Measurements from ENCODE around the gene DLX1.
"Not testable (repeated sequence)": the region's sequence is repeated elsewhere in the genome, so short reads cannot be mapped to it uniquely, and the experiment has no call there.

DLX1 gene

DNA sequence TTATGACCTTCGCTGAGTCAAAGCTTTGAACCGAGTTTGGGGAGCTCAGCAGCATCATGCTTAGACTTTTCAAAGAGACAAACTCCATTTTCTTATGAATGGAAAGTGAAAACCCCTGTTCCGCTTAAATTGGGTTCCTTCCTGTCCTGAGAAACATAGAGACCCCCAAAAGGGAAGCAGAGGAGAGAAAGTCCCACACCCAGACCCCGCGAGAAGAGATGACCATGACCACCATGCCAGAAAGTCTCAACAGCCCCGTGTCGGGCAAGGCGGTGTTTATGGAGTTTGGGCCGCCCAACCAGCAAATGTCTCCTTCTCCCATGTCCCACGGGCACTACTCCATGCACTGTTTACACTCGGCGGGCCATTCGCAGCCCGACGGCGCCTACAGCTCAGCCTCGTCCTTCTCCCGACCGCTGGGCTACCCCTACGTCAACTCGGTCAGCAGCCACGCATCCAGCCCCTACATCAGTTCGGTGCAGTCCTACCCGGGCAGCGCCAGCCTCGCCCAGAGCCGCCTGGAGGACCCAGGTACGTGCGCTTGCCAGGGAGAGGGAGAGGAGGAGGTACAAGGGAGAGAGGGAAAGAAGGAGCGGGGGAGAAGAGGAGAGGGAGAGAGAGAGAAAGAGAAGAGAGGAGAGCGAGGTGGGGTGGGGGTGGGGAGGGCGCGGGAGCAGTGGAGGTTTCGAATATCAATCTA lies at the start of gene DLX1:
Gene DLX1, plus strand, starts transcription at position 48 of the 700 bp plus-strand sequence. Its CDS starts 171 bp downstream, at position 219.
- DNase-seq (ENCODE audit: low spot score): no peak

DNA sequence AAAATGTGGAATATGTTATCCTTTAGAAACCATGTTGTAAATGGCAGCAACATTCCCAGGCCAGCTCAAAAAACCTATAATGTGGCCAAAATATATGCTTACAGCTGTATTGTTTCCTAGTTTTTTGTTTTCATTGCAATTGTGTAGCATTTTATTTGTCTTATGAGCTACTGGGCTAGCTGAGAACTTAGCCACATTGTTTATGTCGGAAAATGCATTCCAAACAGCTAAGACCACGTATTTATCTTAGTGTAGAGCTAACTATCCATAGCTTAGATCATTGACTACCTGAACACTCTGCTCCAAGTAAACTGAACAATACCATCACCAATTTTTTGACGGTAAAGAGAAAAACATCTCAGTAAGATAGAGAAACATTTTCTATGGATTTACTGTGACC lies 47.2 kb upstream of the DLX1 start:
- DNase-seq (ENCODE audit: low spot score): no peak

DNA sequence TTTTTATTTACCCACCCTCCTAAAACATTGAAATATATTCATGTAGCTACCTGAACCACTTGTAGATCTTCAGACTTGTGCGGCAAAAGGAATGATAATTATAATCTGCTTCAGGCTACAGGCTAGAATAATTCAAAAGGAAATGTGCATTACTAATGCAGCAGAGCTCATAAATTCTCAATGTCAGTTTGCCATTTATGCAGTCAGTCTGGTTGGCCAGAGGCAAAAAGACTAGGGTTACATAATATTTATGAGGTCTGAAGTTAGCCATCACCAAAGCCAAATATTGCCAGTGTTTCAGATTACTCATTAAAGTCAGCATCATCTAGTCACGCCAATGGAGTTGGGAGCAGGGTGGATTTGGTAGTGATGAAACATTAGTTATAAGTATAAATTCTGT lies 46.7 kb upstream of the DLX1 start:
- DNase-seq (ENCODE audit: low spot score): no peak

DNA sequence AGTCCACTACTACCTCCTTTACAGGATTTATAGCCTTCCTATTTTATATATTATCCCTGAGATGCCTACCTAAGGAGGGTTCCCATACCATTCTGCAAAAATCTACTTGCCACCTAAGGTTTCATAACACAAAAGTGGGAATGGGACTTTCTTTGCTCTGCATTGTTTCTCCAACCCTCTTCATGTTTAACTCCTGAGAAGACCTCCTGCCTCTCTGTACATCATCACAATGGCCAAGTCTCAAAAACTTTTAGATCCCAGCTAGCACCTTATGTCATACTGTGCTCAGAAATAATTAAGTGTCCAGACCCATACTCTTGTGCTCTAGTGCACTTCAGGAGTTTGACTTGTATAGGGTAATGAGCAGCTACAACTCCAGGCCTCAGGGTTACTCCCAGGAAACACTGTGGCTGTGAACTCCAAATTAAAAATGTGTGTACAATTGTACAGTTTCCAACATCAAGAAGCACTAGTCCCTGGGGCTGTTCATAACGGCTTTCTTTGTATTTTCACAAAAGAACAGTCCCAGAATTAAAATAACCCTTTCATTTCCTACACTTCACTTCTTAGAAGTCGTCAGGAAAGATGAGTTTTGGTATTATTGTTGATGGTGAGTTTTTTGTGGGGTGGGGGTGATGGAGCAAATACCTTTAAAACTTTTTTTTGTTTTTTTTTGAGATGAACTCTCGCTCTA lies 46.1 kb upstream of the DLX1 start:
- DNase-seq (ENCODE audit: low spot score): no peak

DNA sequence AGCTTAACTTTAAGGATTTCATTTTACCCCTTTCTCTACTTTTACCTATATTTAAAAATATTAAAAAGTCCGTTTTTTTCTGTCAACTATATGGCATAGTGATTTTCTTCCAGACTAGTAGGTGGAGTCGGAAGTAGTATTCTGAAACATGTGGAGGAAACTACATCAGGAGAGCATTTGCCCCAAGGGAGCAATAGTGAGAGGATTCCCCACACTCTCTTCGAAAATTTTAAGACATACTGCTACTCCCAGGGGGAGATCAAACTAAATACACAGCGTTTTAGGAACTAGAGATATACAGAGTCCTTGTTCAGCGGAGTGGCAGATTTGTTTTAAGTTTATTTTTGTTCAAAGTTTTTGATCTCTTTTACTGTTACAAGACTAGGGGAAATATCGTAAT lies 45.0 kb upstream of the DLX1 start:
- DNase-seq (ENCODE audit: low spot score): no peak

DNA sequence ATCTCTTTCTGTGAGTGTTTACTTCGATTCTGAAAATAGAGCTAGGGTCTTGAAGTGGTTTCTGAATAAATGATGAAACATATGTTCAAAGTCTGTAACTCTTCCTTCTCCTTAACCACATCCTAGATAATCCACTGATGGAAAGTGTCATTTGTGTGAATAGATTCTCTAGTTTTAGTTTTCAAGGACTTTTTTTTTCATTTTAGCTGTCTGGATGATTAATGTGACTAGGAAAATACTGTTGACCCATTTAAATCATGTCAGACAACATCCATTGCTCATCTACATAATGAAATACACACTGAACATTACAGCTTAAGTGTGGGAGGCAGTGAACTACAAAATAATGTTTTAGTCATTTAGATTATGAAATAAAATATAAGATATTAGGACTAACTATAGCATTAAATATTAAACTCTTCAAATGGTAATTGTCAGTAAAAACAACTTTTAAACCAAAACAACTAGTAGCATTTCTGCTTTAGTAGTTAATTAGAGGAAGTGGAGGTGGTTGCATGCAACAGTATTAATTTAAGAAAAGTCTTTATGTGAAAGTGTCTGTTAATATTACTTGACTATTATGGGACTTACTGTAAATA lies 39.1 kb upstream of the DLX1 start:
- DNase-seq (ENCODE audit: low spot score): no peak

DNA sequence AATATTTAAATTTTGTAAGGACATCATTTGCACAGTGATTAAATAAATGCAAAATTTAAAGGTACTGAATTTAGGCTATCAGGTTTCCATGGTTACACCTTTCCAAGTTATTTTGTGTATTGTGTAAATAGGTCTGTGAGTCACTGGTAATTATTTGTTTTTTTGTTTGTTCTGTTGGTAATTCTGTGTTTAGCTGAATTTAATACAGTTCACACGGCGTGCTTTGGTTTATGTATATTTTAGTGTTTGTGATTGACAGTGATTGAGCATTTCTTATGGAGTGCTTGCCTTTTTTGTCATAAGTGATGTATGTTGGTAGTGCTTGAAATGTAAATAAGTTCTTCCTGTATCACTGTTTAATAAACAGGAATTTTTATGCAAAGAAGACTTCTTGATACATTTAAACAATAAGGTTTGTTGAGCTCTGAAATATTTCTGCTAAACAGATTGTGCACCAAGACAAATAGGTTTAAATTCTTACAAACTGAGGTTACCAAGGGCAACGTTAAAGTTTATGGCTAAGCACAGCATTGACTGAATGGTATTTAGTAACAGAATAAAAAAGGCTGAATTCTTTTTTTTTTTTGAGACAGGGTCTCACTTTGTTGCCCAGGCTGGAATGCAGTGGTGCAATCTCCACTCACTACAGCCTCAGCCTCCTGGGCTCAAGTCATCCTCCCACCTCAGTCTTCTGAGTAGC lies 38.3 kb upstream of the DLX1 start:
- DNase-seq (ENCODE audit: low spot score): no peak

DNA sequence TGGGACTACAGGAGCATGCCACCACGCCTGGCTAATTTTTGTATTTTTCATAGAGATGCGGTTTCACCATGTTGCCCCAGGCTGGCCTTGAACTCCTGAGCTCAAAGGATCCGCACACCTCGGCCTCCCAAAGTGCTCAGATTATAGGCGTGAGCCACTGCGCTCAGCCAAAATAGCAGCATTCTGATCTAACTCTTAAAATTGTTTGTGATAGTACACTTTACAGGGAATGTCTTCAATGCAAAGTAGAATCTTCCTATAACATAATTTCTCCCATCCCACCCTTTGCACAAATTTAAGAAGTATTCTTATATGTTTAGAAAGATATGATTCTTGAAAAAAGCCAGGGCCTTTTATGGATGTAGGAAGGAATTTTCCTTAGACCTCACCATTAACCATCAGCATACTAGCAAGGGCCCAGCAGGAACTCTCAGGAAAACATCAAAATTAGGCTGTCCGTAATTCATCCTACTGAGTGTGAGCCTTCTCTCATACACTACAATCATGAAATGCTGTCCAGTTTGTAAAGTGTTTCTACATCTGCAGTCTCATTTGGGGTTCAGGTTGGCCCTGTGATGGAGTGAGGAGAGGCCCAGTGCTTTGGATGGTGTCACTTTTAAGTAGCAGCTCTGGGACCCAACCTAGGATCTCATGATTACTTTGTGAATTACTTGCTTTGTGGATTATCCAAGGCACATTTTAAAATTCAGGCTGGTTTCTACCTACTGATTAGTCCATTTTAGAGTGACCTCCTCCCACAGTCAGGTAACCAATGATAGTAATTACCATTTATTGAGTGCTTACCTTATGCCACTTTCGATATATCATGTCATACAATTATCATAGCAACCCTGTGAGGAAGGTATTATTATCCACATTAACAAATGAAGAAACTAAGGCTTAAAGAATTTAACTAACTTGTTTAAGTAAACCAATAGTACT lies 37.5 kb upstream of the DLX1 start:
- no peak for DNase-seq (ENCODE audit: low spot score)

DNA sequence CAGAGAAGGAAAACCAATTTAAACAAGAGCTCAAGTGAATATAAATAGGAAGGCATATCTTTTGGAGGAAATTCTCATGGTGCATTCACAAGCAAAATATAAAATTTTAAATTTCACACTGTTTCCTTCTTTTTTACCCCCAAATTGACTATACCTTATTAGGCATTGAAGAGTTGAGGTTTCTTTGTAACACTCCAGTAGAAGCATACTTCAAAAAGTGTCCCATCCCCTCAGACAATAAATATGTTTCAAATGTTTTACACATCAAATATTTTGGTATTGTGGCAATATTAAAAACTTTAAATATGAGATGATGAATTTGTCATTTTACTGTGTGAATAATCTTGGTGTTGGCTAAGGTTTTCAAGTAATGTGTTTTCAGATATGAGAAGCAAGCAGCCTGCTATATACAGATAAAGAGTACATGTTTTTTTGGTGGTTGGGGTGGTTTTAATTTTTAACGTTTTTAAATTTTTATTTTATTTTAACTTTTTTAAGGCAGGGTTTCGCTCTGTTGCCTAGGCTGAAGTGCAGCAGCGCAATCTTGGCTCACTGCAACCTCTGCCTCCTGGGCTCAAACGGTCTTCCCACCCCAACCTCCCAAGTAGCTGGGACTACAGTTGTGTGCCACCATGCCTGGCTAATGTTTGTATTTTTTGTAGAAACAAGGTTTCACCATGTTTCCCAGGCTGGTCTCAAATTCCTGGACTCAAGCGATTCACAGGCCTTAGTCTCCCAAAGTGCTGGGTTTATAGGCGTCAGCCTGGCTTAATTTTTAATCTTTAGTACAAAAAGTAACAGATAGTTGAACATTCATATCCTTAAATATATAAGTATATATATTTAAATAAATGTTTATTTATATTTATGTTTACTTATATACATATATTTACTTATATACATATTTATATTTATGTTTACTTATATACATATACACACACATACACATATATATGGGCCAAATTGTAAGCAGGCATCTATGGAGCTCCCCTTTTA lies 36.5 kb upstream of the DLX1 start:
- DNase-seq (ENCODE audit: low spot score): no peak

DNA sequence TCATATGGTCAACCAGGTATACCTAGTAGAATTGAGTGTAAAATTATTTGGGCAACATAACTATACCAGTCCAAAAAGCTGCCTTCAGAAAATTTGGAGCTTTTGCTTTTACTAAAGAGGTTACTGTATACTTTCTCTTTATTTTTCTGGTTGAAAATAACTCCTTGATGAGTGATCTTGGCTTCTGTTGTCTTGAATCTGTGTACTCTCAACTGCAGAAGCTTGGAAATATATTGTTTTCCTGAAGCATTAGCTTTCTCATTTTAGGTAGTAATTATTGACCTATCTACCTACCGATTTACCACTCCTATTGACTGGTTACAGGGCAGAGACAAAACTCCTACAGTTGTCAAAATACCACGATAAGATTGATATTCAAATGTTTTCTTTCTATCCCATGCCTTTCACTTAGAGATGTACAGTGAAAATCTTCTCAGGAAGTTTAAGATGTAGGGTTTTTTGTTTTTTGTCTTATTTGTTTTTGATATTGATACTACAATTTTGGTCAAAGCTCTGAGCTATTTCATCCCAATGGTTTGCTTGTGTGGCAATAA lies 35.7 kb upstream of the DLX1 start:
- DNase-seq (ENCODE audit: low spot score): no peak

DNA sequence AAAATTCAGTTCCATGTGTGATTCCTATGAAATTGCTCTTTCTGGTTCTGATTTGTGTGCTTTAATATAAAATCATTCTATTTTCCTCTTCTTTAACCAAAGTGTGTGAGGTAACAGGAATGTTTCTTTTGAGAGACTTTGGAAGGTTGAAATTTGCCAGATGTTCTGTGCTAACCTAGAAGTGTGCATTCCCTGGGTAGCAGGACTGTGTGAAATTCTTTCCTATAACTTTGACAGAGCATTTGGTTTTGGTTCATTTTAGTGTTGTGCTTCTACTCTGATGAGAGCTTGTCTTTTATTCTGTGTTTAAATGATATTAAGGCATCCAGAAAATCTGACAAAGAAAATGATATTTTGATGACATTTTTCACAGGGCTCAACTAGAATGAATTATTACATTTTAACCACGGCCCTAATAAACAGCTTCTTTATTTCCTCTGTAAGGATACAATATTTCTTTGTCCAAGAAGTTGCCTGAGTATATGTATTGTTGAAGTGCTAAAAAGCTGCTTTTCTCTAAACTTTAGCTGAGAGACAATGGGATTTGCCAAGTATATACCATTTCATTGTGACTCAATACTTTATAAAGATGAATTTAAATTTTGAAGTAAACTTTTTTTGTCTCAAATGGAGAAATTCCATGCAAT lies 34.7 kb upstream of the DLX1 start:
- DNase-seq (ENCODE audit: low spot score): no peak

DNA sequence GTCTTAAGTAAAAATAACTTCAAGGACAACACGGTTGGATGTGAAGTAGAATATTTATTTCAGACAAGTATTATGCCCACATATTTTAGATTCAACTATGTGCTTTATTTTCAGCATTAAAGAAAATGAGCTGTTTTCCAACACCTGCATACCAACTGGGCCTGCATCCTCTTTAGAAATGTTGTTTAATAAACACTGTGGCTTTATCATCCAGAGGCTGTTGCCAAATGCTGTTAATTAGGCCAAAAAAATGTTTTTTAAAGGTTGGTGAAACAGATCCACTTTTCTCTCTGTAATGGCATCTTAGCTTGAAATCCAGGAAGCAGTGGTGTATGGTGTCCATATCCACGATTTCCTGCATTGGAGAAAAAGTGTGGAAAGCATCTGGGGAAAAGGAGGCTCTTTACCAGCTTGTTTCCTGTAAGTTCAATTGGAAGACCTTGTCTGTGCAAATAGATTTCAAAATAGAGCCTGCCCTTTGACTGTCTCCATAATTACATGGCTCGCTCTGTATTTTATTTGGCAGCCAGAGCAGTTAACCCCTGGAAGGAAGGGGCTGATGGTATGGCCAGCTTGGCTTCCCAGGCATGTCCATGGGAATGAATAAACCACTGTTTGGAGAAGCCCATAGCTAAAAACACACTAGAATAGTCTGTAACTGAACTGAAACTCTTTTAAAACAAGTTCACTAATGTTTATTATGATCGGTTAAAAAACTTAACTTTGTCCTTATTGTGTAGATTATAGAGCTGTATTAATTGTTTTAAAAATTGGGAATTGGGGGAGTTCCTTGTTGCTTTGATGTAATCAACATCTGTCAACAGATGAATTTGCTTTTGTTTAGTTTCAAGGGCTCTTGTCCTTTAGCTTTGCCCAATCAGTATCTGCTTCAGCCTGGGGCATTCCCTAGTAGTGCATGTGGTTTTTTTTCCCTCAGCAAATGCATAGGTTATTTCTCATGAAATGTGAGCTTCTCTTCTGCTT lies 33.0 kb upstream of the DLX1 start:
- DNase-seq (ENCODE audit: low spot score): no peak

DNA sequence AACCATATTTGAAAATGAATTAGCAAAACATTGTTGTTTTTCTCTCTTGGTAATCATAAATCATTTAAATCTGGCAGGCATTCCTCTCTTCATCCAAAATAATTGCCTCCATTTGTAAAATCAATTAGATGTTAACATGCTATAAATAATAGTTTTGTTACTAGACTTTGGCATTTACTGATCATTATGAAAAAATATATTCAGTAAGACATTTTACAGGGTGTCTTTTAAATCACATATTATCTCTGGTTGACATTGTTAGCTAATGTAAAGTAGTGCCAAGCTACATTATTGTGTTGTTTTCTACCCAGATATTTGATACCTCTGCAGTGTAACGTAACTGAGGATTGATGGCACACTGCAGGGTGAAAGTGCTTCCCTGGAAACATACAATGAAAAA lies 31.8 kb upstream of the DLX1 start:
- no peak for DNase-seq (ENCODE audit: low spot score)

DNA sequence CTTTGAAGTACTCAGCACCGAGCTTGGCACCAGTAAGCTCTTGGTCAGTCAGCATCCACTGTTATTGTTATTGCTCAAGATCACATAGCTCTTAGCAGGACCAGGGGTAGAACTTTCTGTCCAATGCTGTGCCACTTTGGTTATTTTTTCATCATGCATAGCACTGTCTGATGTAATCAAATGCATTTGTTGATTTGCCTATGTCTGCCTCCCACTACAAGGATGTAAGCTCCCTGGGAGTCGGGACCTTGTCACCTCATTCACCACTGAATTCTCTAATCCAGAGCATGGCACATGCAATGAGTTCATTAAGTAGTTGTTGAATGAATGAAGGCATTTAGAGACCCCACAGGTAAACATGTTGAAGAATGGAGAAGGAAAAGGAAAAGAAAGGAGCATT lies 29.0 kb upstream of the DLX1 start:
- DNase-seq (ENCODE audit: low spot score): no peak

DNA sequence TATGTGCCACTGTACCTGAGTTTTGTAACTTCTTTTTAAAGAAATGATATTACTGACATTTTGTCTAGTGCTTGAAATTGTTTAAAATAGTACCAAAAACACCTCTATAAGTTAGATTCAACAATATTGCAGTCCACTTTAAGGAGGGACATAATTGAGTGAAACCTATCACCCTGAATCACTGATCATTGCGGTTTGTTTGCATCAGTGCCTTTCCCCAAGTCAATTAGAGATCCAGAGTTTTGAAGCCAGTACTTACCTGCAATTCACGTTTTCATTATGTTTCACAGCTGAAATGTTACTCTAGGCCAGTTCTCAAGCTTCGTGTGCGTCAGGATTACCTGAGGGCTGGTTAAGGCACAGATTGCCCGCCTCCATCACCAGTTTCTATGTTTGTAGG lies 26.6 kb upstream of the DLX1 start:
- no peak for DNase-seq (ENCODE audit: low spot score)

DNA sequence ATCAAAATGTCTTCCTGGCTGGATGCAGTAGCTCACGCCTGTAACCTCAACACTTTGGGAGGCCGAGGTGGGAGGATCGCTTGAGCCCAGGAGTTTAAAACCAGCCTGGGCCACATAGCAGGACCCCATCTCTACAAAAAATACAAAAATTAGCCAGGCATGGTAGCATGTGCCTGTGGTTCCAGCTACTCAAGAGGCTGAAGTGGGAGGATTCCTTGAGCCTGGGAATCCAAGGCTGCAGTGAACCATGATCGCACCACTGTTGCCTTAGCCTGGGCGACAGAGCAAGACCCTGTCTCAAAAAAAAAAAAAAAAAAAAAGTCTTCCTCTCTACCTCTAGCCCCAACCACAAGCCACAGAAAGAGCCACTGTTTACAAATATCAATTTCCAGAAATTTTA lies 25.2 kb upstream of the DLX1 start:
- not testable (repeated sequence) for DNase-seq (ENCODE audit: low spot score)

DNA sequence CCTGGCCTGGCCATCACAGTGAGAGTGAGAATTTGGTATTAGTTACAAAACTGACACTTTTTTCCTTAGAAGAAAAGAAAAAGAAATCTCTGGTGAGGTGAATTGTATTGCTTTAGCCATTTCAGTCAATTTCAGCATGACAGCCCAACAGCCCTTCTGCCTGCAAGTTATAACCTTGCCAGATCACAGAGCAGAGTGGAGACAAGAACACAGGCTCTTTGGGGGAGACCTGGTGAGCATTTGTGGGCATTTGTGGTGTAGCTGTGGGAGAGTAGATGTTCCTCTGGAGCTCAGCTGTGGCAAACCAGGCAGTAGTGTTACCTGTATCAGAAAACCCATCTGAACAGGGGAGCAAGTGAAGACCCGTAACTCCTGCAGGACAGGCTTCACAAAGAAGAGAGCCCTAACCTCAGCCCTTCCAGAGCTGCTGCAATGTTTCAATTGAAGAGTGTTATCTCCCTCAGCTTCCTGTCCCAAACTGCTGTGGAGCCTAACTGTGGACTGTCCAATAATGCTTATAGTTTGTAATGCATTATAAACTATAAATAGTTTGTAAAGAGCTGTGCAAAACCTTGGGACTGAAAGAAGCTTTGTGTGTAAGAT lies 22.8 kb upstream of the DLX1 start:
- DNase-seq (ENCODE audit: low spot score): no peak

DNA sequence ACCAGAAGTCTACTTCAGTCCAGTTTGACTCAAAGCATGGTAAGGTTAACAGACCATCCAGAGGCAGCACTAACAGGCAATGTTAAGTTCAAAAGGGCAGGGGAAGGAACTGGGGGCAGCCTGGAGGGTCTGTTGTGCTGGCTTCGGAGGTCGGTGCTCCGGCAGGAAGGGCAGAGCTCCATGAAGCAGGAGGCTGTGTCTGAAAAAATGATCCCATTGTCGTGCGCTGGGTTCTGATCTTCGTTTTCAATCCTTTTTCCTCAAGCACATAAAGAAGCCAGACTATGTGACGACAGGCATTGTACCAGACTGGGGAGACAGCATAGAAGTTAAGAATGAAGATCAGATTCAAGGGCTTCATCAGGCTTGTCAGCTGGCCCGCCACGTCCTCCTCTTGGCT lies 21.9 kb upstream of the DLX1 start:
- no peak for DNase-seq (ENCODE audit: low spot score)
